COLO668 (cell line): ENCODE results near the gene LRAT.

ENCODE experiments used
- DNase-seq: peaks from one replicate; lab custom pipeline; 2025; ENCODE audit not compliant: unreplicated experiment; lab: John Stamatoyannopoulos, UW

The LRAT gene

DNA sequence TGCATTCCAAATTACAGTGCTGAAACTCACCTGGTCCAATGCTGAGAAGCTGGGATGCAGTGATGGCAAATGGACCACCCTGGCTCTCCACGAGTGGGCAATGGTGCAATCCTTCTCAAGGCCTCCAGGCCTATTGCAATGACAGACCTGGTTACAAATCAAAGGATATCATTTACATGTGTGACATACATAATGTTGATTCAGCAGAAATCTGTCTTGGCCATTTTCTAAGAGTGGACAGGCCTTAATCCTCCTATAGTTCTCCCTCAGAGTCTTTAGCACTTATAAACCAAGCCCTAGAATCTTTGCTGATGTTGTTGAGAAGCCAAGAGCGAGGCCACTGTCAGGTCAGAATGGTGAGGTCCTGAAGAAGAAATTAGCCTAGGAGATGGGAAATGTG is 17.1 kb downstream of the LRAT start:
- DNase-seq: no peak

DNA sequence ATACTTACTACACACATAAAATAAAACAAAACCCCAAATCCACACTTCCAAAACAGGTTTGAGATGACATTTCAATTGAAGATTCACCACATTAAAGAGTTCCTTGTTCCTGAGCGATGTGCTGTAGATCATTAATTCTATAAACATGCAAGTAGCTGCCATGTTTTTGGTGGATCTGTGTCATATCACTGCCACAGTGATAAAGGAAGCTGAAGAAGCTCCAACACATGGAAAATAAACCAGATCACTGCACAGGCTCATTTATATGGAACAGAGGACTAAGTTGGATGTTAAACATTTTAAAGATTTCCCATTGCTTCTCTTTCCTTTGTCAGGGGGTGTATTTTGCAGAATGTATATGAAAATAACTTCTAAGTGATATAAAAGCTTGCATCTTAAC is 34.5 kb downstream of the LRAT start:
- no peak for DNase-seq

DNA sequence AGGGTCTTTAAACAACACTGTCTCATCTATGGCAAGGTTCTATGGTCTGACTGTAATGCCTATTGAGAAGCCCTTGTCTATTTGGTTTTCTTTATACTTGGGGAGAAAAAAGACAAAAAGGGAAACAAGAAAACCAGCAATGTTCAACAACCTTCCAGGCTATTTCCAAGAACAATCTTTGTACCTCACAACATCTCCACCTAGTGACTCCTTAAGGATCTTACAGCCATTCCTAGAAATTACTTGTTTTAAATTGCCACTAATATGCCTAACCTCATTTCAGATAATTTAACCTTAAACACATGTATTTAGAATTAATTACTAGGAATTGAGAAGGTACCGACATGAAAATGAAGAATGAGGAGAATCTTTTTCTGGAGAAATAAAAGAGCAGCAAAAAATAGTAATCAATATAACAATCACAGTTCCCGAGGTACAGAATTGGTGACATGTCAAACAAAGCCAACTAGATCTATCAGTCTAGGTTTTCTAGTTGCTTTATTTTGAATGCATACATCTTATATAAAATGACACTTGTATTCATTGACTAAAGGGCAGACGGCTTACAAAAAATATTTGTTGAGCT is 35.7 kb downstream of the LRAT start:
- DNase-seq: no peak

DNA sequence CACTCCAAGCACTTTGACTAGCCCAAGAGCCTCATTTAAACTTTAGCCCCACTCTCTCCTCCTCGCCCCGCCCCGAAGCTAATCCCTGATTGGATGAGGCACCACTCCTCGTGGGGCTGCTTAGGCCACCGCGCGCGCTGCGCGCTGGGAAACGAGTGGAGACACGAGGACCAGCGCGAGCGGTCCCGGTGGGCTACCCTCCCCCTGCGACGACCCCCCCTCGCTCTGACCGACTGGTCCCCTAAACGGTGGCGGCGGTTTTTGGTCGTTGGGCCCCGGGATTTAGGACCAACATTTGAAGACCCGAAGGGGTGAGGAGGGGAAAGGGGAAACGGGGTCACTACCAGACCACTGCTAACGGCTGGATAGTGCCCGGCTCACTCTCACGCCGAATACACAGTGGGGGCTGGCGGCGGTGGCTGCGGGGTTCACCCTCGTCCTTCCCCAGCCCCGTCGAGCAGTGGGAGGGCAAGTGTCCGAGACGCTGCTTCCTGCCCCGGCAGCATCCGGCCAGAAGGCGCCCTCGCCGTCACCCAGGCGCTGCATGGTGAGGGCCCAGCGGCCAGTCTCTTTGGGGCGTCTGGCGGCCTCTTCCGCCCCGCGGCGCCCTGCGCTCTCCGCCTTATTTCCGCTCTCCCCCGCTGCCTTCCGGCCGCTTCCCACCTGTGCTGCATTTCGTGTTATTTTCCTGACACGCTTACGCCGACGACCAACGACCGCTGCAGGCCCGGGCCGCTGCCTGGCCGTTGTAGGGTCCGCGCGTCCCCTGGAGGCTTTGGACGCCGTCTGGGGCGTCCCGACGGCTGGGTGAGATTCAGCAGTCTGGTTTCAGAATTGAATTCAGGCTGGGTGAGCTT is 37.6 kb downstream of the LRAT start, which contains the start of gene RBM46:
RBM46 (plus strand) TSS at position 147 of the 857 bp plus-strand sequence. CDS start 15,481 bp downstream, outside the sequence.
- no peak for DNase-seq

DNA sequence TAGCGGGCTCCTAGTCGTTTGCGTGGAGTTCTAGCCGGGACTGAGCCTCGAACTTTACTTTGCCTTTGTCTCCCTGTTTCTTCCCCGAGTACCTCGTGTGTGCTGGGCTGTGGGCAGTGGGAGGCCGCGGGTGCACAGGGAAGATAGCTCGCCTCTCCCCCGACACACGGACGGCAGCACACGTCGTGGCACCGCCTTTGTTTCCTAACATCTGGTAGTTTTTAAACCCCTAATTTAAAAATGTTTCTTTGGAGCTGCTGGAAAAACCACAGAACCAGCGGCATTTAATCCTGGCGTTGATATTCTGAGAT is 38.1 kb downstream of the LRAT start:
- DNase-seq: no peak
